Stimulated activated CD4-positive, alpha-beta T cell treated with anti-CD3 and anti-CD28 coated beads, TNF-alpha, amount 100 ng/mL, for 4 hours (primary cell): ENCODE data around the gene ITGB5.
"Not testable (repeated sequence)": the region's sequence is repeated elsewhere in the genome, so short reads cannot be mapped to it uniquely, and the experiment has no call there.

ENCODE experiments used
- DNase-seq, 3 experiments: peaks; one replicate each; pipeline ENCODE4 v3.0.0-alpha.2; 2020; ENCODE audit warnings: low read depth in 3 of 3

ITGB5 gene

GRCh38 chr3:124837065-124837464 is 50.1 kb downstream of the ITGB5 start:
- no peak for DNase-seq

GRCh38 chr3:124836448-124836847 is 50.7 kb downstream of the ITGB5 start:
- DNase-seq = no peak

- peak in 2 of 3 experiments; percentile 2 to 19 for DNase-seq
Measured at GRCh38 chr3:124834723-124835718, 52.1 kb downstream of the ITGB5 start.

GRCh38 chr3:124833710-124834332 is 53.3 kb downstream of the ITGB5 start:
- DNase-seq = no peak

GRCh38 chr3:124832782-124833709 is 54.1 kb downstream of the ITGB5 start:
- DNase-seq = no peak

GRCh38 chr3:124831628-124832199 is 55.5 kb downstream of the ITGB5 start:
- DNase-seq = no peak

- no peak for DNase-seq
Measured at GRCh38 chr3:124829819-124830554, 57.2 kb downstream of the ITGB5 start.

GRCh38 chr3:124829178-124829818 is 57.9 kb downstream of the ITGB5 start:
- no peak for DNase-seq

- not testable (repeated sequence) for DNase-seq
Measured at GRCh38 chr3:124827476-124828206, 59.5 kb downstream of the ITGB5 start.

GRCh38 chr3:124826703-124827102 is 60.5 kb downstream of the ITGB5 start:
- no peak for DNase-seq

- DNase-seq = no peak
Measured at GRCh38 chr3:124824286-124824915, 62.8 kb downstream of the ITGB5 start.

- no peak for DNase-seq
Measured at GRCh38 chr3:124823648-124824047, 63.5 kb downstream of the ITGB5 start.

- no peak for DNase-seq
Measured at GRCh38 chr3:124823206-124823605, 64.0 kb downstream of the ITGB5 start.

- DNase-seq = no peak
Measured at GRCh38 chr3:124821356-124821755, 65.8 kb downstream of the ITGB5 start.

GRCh38 chr3:124818398-124819091 is 68.6 kb downstream of the ITGB5 start:
- no peak for DNase-seq

GRCh38 chr3:124817079-124817478 is 70.1 kb downstream of the ITGB5 start:
- no peak for DNase-seq

- no peak for DNase-seq
Measured at GRCh38 chr3:124816206-124816605, 71.0 kb downstream of the ITGB5 start.

GRCh38 chr3:124815781-124816180 is 71.4 kb downstream of the ITGB5 start:
- no peak for DNase-seq
